Kidney epithelial cell (primary cell): ENCODE measurements around the gene PIP4K2A. TPM values are rescaled to one million over a fixed set of nuclear protein-coding genes. Genes with fewer than 3 reads are reported as not detected.
A peak's percentile ranks its signal among the peaks of the same experiment; 100 is the strongest.

Source experiments
- DNase-seq: peaks from one replicate; pipeline ENCODE4 v3.0.0-alpha.2; 2010; ENCODE audit warnings: low read depth
- H3K27me3 ChIP-seq: 2 replicates; pipeline ENCODE4 v1.6.0; 2011; ENCODE audit warnings: low read length; ENCODE audit not compliant: control insufficient read depth, insufficient read depth
- H3K36me3 ChIP-seq: 2 replicates; pipeline ENCODE4 v1.5.1; 2011; ENCODE audit warnings: low read length; ENCODE audit not compliant: control insufficient read depth, insufficient read depth
- H3K4me3 ChIP-seq: 2 replicates; pipeline ENCODE4 v1.5.1; 2011; ENCODE audit warnings: low read depth, mild to moderate bottlenecking, control low read depth, low read length
- CTCF ChIP-seq: IDR thresholded peaks from 2 replicates; pipeline ENCODE4 v1.5.1; 2011; ENCODE audit warnings: mild to moderate bottlenecking, moderate library complexity, low read length, control low read depth, inconsistent platforms; ENCODE audit not compliant: insufficient read depth, poor library complexity, severe bottlenecking
- total RNA-seq: library from RNA; depleted of rRNA; stranded (reverse); fragments of >200 nt; gene quantifications from 2 replicates; pipeline ENCODE4 v1.2.3, GENCODE V29; 2015

PIP4K2A gene
- total RNA-seq, 1 donor from 2014 or later = 23.6 TPM

DNA sequence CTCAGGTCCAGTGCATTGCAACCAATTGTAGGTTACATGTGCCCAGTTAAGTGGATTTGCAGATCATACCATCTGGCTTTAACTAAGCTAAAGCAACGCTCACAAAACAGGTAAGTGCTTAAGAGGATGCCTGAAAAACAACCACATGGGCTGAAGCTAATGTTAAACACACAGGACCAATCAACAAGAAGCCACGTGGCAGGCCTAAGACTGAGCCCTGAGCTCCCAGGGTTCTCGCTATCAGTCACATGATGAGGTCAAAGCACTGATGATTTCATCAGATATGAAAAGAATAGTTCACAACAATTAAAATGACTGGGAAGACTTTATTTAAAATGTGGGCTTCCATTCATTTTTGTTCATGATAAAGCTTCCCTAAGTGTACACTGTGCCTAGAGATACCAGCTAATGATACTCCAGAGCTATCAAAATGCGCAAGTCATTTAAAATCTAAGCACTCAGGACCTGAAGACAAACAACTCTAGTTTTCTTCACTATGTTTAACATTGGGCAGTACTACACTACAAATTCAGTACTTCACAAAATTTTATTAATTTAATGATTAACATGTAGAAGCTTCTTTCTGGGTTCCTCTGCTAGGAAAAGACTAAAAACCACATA, 90.6 kb downstream of the PIP4K2A start:
- H3K36me3 ChIP-seq = no peaks in the 10 kb centered on the region
- no peak overlapping the region for H3K4me3 ChIP-seq
- no peak for TF ChIP-seq CTCF
- H3K27me3 ChIP-seq = no peaks in the 10 kb centered on the region
- DNase-seq = no peak

DNA sequence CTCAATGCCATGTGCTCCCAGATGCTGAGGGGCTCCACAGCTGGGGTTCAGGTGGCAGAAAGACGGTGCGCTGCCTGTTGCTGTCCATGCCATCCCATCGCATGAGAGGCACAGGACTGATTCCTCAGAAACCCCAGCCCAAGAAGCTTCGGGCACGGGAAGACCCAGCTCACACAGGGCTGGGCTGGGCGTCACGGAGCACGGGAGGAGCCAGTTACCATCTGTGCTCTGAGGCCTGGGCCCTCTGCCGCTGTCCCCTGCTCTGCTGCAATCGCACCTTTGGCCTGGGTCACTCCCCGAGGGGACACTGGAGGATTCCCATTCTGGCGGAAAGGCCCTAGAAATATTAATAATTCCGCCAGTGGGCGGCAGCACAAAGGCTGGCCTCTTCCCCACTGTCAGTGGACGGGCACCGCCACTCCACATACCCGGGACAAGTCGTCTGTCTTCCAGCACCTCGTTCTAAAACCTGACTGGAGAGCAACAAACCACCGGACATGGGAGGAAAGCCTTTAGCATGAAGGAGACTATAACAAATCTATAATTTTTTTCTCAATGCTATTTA, 92.1 kb downstream of the PIP4K2A start:
- Histone ChIP-seq H3K36me3 (no peaks in the 10 kb centered on the region), H3K4me3 (no peak overlapping the region), H3K27me3 (no peaks in the 10 kb centered on the region)
- TF ChIP-seq CTCF = no peak
- DNase-seq = no peak

GRCh38 chr10:22621726-22622125, 92.7 kb downstream of the PIP4K2A start:
- no peaks in the 10 kb centered on the region for H3K36me3 ChIP-seq
- DNase-seq = no peak
- no peaks in the 10 kb centered on the region for H3K27me3 ChIP-seq
- no peak for TF ChIP-seq CTCF
- H3K4me3 ChIP-seq = no peak overlapping the region

GRCh38 chr10:22620929-22621328, 93.4 kb downstream of the PIP4K2A start:
- no peak for DNase-seq
- H3K36me3 ChIP-seq = no peaks in the 10 kb centered on the region
- no peak for TF ChIP-seq CTCF
- no peaks in the 10 kb centered on the region for H3K27me3 ChIP-seq
- no peak overlapping the region for H3K4me3 ChIP-seq

GRCh38 chr10:22620140-22620857, 94.1 kb downstream of the PIP4K2A start:
- H3K27me3 ChIP-seq = no peaks in the 10 kb centered on the region

More at GRCh38 chr10:22620140-22620857, 94.1 kb downstream of the PIP4K2A start:
- no peaks in the 10 kb centered on the region for H3K36me3 ChIP-seq
- no peak overlapping the region for H3K4me3 ChIP-seq
- TF ChIP-seq CTCF = no peak
- peak; percentile 65 for DNase-seq
